Activated CD8-positive, alpha-beta memory T cell treated with anti-CD3 and anti-CD28 coated beads, Interleukin-2, amount 10 ng/mL, durations not matched to agents 7 days and 5 days (primary cell): ENCODE results near the gene TMEM163. TPM values are rescaled to one million over a fixed set of nuclear protein-coding genes. Genes with fewer than 3 reads are reported as not detected.
A peak's percentile ranks its signal among the peaks of the same experiment; 100 is the strongest.
"Not testable (repeated sequence)": the region's sequence is repeated elsewhere in the genome, so short reads cannot be mapped to it uniquely, and the experiment has no call there.

ENCODE experiments used
- ATAC-seq: fragments of 150-1000 bp; cut with Tn5 transposase; one replicate; pipeline ENCODE4 v1.10.0; 2021; ENCODE audit warnings: moderate library complexity
- CTCF ChIA-PET: fragments of 350-600 bp; sonication (Branson Sonifier 250); formaldehyde crosslinking; loops from one replicate; lab custom pipeline; 2021; ENCODE audit warnings: antibody characterized with exemption; lab: Charles Lee
- DNase-seq: peaks from one replicate; pipeline ENCODE4 v3.0.0-alpha.2; 2020
- H3K27ac Mint-ChIP-seq: one replicate; pipeline ENCODE4 v1.8.0; 2021; ENCODE audit warnings: mild to moderate bottlenecking, mixed read lengths
- H3K27me3 Mint-ChIP-seq: one replicate; pipeline ENCODE4 v1.8.0; 2021; ENCODE audit warnings: mixed read lengths
- H3K36me3 Mint-ChIP-seq: one replicate; pipeline ENCODE4 v1.8.0; 2021; ENCODE audit warnings: mild to moderate bottlenecking, mixed read lengths
- H3K4me1 Mint-ChIP-seq: one replicate; pipeline ENCODE4 v1.8.0; 2021; ENCODE audit warnings: mixed read lengths
- H3K4me3 Mint-ChIP-seq: one replicate; pipeline ENCODE4 v1.8.0; 2021; ENCODE audit warnings: mild to moderate bottlenecking, moderate library complexity, mixed read lengths
- H3K9me3 Mint-ChIP-seq: one replicate; pipeline ENCODE4 v1.8.0; 2022; ENCODE audit warnings: low read depth, mixed read lengths
- total RNA-seq, 2 experiments: library from RNA; stranded (reverse); gene quantifications; one replicate each; pipeline ENCODE4 v1.2.3, GENCODE V29; 2021

TMEM163 gene
- total RNA-seq, 2 experiments from 2014 or later: 2.1 to 2.3 TPM

DNA sequence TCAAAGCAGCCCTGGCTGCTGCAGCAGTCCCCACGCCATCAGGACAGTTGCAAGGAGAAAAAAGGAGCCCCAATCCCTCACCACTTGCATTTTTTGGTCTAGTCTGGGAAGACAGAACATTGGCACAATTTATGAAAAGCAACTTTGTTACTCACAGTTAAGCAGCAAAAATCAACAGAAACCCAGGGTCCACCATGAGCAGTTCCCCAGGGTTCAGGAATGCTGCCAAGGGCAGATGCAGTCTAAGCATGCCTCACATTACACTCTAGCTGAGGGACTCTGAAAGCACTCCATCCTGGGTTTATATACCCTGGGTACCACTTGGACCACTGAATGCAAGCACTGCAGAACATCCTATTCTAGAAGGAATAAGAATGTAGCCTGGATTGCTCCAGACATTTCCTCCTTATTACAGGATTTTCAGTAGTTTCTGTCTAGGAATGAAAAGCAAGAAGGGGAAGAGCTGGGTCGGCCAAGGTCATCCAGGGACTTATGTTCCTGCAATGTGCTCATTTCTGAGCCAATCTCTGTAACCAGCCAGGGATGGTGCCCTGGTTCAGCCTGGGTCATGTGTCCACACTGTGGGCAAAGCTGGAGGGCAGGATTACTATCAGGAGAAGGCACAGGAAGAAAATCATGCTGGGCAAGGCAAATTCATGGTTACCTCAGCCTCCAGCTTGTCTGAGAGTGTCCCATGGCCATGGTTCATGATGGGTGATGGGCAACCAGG lies 19.5 kb upstream of the TMEM163 start:
- no peaks in the 10 kb centered on the region for H3K36me3 Mint-ChIP-seq
- ATAC-seq: no peak
- H3K27me3 Mint-ChIP-seq: peaks cover 30% of the 10 kb centered on the region
- no peak for DNase-seq
- H3K27ac Mint-ChIP-seq: no peak overlapping the region
- no peaks in the 10 kb centered on the region for H3K9me3 Mint-ChIP-seq
- H3K4me1 Mint-ChIP-seq: no peaks in the 10 kb centered on the region
- H3K4me3 Mint-ChIP-seq: no peak overlapping the region
- CTCF ChIA-PET: no interaction called here

DNA sequence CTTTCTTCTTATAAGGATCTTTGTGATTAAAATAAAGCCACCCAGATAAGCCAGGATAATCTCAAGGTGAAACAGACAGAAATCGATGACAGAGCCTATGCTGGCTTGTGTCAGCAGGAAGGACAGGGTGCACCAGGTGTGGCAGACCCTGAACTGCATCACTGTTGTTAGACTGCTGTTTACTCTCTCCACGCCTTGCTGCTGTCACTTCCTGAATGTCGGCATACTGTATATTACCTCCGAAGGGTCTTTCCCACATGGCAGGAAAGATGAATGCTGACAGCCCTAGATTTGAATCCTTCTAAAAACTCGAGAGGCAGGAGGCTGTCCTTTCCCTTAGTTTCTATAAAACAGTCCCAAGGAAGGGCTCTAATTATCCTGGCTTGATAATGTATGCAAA lies 18.9 kb upstream of the TMEM163 start:
- ATAC-seq: no peak
- CTCF ChIA-PET: no interaction called here
- DNase-seq: no peak
- no peaks in the 10 kb centered on the region for H3K36me3 Mint-ChIP-seq
- H3K4me1 Mint-ChIP-seq: no peaks in the 10 kb centered on the region
- peaks cover 34% of the 10 kb centered on the region for H3K27me3 Mint-ChIP-seq
- H3K27ac Mint-ChIP-seq: no peak overlapping the region
- no peak overlapping the region for H3K4me3 Mint-ChIP-seq
- no peaks in the 10 kb centered on the region for H3K9me3 Mint-ChIP-seq

DNA sequence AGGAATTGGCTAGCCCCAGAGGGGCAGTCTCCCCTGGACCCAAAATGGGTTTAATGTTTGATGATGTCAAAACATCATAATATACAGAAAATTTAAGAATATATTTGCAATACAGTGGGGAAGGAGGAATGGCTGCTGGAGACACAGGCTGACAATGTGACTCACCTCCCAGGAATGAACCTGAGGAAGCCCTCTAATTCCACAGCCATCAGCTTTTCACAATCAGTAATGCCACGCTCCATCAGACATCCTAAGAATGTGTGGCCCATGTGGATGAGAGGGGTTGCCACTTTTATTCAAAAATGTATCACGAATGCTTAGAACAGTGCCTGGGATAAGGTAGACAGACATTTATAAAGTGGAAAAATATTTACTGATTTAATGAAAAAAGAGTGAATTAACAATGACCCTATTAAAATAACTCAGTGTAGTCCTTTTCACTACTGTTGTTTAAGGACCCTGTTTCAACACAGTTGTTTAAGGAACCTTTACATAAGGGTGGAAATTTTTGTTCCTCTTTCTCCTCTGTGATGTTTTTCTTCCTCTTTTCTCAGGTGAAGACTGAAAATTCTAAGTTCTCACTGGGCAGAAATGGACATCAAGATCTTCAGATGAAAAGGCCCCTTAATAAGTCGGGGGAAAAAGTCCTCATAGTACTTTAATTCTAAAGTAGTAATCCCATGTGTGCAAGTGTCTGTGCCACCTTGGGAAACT lies 17.5 kb upstream of the TMEM163 start:
- H3K9me3 Mint-ChIP-seq: no peaks in the 10 kb centered on the region
- no peaks in the 10 kb centered on the region for H3K4me1 Mint-ChIP-seq
- H3K27me3 Mint-ChIP-seq: peaks cover 36% of the 10 kb centered on the region
- DNase-seq (no peak), ATAC-seq (no peak)
- H3K27ac Mint-ChIP-seq: no peak overlapping the region
- CTCF ChIA-PET: no interaction called here
- no peaks in the 10 kb centered on the region for H3K36me3 Mint-ChIP-seq
- no peak overlapping the region for H3K4me3 Mint-ChIP-seq

DNA sequence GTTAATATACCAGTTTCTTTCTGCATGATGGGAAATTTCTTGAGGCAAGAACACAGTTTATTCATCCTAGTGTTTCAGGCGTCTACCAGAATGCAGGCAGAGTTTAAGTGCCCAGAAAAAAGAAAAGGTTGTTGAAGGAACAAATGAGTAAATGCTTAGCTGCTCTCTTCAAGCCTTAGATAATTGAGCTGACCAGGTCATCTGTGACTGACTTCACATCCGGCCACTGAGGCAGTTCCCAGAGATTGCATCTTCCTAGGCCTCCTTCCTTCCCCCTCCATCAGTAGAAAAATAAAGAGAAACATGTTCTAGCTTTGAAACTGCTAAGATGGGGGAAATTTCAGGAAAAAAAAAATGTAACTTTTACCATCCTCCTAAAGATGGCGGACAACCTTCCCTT lies 9.4 kb upstream of the TMEM163 start:
- Mint-ChIP-seq H3K4me1 (no peaks in the 10 kb centered on the region), H3K36me3 (no peaks in the 10 kb centered on the region), H3K4me3 (no peak overlapping the region), H3K9me3 (no peaks in the 10 kb centered on the region), H3K27ac (no peak overlapping the region), H3K27me3 (peaks cover 29% of the 10 kb centered on the region)
- ATAC-seq (no peak), DNase-seq (no peak)
- CTCF ChIA-PET: no interaction called here

DNA sequence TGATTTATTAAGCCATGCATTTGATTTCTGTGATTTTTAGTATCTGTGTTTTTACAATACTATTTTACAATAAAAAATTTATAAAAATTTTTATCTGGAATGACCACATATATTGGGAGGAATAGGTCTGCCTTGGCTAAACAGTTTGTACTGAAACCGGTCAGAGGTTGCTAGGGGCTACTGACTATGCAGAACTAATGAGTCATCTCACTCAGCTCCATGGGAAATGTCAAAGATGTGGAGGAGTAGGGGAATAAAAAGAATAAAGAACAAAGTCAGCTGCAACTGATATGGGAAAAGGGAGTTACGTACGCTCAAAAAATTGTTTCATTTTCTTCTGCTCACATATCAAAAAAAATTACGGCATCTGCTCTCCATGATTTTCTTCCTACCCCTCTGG lies 8.6 kb upstream of the TMEM163 start:
- no peaks in the 10 kb centered on the region for H3K36me3 Mint-ChIP-seq
- no peaks in the 10 kb centered on the region for H3K9me3 Mint-ChIP-seq
- no peaks in the 10 kb centered on the region for H3K4me1 Mint-ChIP-seq
- DNase-seq (no peak), ATAC-seq (no peak)
- CTCF ChIA-PET: no interaction called here
- H3K27me3 Mint-ChIP-seq: peaks cover 29% of the 10 kb centered on the region
- H3K27ac Mint-ChIP-seq: no peak overlapping the region
- no peak overlapping the region for H3K4me3 Mint-ChIP-seq

DNA sequence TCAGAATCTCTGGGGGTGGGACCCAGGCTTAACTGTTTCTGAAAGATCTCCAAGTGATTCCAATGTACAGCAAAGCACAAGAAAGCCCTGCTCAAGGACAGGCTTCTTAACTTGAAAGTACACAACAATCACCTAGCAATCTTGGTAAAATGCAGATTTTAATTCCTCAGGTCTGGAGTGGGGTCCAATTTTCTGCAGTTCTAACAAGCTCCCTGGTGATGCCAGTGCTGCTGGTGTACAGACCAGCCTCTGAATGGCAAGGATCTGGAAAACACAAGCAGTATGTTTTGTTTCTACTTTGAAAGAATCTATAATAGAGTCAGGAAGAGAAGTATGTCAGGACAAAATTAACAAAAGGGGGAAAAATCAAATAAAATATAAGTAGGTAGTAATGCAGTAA lies 7.8 kb upstream of the TMEM163 start:
- no peak overlapping the region for H3K27ac Mint-ChIP-seq
- H3K36me3 Mint-ChIP-seq: no peaks in the 10 kb centered on the region
- no peaks in the 10 kb centered on the region for H3K9me3 Mint-ChIP-seq
- ATAC-seq (no peak), DNase-seq (no peak)
- CTCF ChIA-PET: no interaction called here
- H3K4me1 Mint-ChIP-seq: no peaks in the 10 kb centered on the region
- H3K27me3 Mint-ChIP-seq: peaks cover 36% of the 10 kb centered on the region
- H3K4me3 Mint-ChIP-seq: no peak overlapping the region

DNA sequence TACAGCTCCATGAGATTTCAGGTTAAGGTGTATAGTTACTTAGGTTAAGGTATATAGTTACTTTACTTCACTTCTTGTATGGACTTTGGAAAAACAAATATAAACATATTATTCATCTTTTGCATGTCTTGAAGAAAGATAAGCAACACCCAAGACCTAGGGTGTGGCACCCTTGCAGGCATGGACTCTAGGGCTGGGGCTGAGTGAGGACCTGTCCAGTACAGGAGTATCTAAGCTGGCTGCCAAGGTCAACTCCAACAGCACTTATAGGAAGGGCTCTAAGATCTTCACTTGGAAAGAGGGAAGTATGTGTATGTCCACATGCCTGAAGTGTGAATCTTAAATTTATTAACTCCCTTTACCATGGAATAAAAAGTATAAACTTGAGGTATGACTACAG lies 7.1 kb upstream of the TMEM163 start:
- Mint-ChIP-seq H3K36me3 (no peaks in the 10 kb centered on the region), H3K27ac (no peak overlapping the region), H3K9me3 (no peaks in the 10 kb centered on the region), H3K27me3 (peaks cover 42% of the 10 kb centered on the region), H3K4me3 (no peak overlapping the region), H3K4me1 (no peaks in the 10 kb centered on the region)
- ATAC-seq (no peak), DNase-seq (no peak)
- CTCF ChIA-PET: interaction anchor here (1.3 kb wide), 1 partner anchor 8 kb away, joined by 4 read pairs; no protein-coding TSS in a partner anchor

DNA sequence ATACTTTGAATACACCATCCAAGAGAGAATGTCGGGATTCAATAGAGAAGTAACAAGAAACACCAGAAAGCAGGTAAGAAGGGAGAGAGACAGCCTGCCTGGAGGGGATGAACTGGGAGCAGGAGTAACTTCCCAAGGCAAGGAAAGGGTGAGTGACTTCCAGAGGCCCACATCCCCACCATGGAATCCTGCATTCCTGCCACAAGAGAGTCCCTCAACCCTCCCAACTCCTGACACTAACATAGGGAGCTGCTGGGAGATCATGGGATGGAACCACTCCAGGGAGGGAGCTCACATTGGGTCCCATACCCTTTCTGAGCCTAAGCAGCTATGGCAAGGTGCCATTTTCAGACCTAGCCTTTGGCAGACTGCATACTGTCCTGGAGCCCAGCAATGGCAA lies 5.5 kb upstream of the TMEM163 start:
- Mint-ChIP-seq H3K36me3 (no peaks in the 10 kb centered on the region), H3K4me1 (no peaks in the 10 kb centered on the region), H3K9me3 (no peaks in the 10 kb centered on the region), H3K4me3 (no peak overlapping the region), H3K27me3 (peaks cover 57% of the 10 kb centered on the region), H3K27ac (no peak overlapping the region)
- DNase-seq (no peak), ATAC-seq (no peak)
- CTCF ChIA-PET: interaction anchor here (0.7 to 1.3 kb wide), 2 partner anchors 9 to 261 kb away, joined by 3 to 4 read pairs; no protein-coding TSS in a partner anchor

DNA sequence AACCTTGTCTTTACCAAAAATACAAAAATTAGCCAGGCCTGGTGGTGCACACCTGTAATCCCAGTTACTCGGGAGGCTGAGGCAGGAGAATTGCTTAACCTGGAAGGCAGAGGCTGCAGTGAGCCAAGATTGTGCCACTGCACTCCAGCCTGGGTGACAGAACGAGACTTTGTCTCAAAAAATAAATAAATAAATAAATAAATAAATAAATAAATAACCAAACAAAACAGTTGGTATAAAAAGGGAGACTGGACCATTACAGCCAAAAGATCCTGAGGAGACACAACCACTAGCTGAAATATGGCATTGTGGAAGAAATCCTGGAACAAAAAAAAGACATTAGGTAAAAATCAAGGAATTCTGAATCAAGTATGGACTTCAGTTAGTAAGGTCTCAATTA lies 4.9 kb upstream of the TMEM163 start:
- H3K4me3 Mint-ChIP-seq, H3K9me3 Mint-ChIP-seq, CTCF ChIA-PET, H3K36me3 Mint-ChIP-seq, DNase-seq, H3K27ac Mint-ChIP-seq, ATAC-seq, H3K4me1 Mint-ChIP-seq: not testable (repeated sequence)
- H3K27me3 Mint-ChIP-seq: peaks cover 57% of the 10 kb centered on the region

DNA sequence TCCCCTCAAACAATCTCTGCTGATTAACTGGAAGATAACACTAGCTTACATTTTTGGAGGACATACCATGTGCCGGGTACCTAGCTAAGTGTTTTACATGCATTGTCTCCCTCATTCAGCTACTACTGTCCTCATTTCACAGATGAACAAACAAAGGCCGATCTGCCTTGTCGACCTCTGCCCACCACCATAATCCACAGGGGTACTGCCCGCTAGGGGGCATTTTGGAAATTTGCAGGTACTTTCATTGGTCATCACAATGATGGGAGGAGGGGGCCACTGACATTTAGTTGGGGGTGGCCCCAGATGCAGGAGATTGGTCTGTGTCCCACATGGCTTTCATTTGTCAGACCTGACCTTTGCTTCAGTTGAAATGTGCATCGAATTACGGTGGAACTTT lies 3.9 kb upstream of the TMEM163 start:
- CTCF ChIA-PET: interaction anchor here (1.2 kb wide), 1 partner anchor 272 kb away, joined by 4 read pairs; no protein-coding TSS in a partner anchor
- DNase-seq: no peak

DNA sequence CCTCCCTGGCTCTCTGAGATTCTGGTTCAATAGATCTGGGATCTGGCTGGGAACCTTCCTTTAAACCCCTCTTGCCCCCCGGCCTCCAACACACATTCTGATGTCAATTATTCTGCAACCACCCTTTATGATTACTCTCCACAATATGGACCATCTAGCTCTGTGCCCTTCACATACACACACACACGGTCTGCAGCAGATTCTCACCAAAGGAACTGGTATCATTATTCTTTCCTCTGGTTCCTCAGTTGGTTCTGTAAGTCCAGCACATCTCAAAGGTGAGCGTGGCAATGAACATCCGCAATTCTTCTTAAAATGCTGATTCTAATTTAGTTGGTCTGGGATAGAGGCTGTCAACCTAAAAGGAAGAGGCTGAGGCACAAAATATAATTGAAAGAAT lies 2.8 kb upstream of the TMEM163 start:
- peaks cover 1% of the 10 kb centered on the region for H3K36me3 Mint-ChIP-seq
- no peak overlapping the region for H3K4me3 Mint-ChIP-seq
- peaks cover 9% of the 10 kb centered on the region for H3K4me1 Mint-ChIP-seq
- no peaks in the 10 kb centered on the region for H3K9me3 Mint-ChIP-seq
- H3K27me3 Mint-ChIP-seq: peaks cover 60% of the 10 kb centered on the region
- ATAC-seq (no peak), DNase-seq (no peak)
- CTCF ChIA-PET: no interaction called here
- no peak overlapping the region for H3K27ac Mint-ChIP-seq

More for the DNA sequence above, 3.9 kb upstream of the TMEM163 start:
- H3K27me3 Mint-ChIP-seq: peaks cover 56% of the 10 kb centered on the region
- no peaks in the 10 kb centered on the region for H3K36me3 Mint-ChIP-seq
- no peak overlapping the region for H3K27ac Mint-ChIP-seq
- peaks cover 2% of the 10 kb centered on the region for H3K4me1 Mint-ChIP-seq
- no peak for ATAC-seq
- no peak overlapping the region for H3K4me3 Mint-ChIP-seq
- no peaks in the 10 kb centered on the region for H3K9me3 Mint-ChIP-seq

DNA sequence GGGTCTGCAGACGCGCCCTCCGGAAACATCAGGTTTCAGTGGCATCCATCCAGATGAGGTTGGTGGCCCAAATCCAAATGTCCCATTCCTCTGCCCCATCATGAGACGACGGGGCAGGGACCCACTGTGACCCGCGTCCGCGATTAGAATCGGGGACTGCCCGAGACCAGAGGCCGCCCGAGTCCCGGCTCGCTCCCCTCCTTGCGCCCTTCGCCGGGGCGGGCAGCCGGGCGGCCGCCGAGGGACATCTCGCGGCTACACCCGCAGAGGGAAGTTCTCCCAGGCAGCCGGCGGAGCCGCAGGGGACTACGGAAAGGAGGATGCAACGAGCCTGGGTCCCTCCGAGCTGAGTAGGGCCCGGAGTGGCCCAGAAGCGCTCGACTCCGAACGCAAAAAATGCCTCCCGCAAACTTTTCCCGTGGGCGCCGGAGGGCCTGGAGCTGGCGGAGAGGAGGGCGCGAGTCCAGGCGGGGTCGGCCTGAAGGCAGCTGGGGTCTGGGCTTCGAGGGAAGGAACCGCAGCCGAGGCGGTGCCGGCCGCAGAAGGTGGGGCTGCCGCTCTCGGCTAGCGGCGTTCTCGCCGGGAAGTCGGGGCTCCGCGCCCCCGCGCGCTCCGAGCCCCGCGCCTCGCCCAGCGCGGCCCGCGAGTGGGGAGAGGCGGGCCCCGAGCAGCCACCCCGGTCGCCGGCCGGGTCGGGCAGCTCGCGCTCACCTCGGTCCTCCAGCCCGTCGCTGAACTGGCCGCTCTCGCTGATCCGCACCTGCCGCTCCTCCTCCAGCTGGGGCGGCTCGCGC lies 580 bp downstream of the TMEM163 start:
- Mint-ChIP-seq H3K36me3 (peaks cover 1% of the 10 kb centered on the region), H3K27ac (no peak overlapping the region), H3K9me3 (no peaks in the 10 kb centered on the region), H3K4me1 (peaks cover 40% of the 10 kb centered on the region), H3K4me3 (peak overlapping the region; percentile 55), H3K27me3 (peaks cover 83% of the 10 kb centered on the region)
- ATAC-seq (peak; percentile 43), DNase-seq (no peak)
- CTCF ChIA-PET: interaction anchor here (1.0 kb wide), 2 partner anchors 9 to 60 kb away, joined by 3 read pairs; no protein-coding TSS in a partner anchor

DNA sequence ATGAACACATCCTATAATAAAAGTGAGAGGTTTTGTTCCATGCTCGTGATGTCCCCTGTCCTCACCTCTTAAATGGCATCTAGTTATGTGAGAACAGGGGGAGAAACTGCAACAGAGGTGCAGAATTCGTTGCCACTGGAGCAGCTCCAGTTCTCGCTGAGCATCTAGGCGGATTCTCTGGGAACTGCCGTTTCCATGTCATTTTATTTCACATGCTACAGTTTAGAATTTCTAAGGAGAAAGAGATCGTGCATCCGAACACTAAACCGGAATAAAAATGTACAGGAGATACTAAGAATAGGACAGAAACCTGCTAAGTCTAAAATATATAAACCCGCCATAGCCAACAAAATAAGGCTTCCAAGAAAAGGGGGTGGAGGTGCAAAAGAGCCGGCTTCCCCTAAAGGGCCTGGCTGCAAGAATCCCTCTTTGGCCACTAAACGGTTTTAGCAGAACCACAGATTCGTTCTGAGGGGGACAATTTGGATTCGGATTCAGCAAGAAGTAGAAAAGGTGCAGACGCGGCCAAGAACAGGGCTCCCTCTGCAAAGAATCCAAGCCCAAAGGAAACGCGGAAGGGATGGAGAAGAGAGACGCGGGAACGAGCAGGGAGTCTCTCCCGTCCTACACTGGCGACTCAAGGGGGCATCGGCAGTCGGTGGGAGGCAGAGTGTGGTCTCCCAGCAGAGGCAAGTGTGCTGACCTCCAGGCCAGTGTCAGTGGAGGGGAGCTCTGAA lies 1.3 kb downstream of the TMEM163 start:
- Mint-ChIP-seq H3K27me3 (peaks cover 84% of the 10 kb centered on the region), H3K27ac (no peak overlapping the region), H3K36me3 (peaks cover 1% of the 10 kb centered on the region), H3K4me1 (peaks cover 46% of the 10 kb centered on the region), H3K9me3 (no peaks in the 10 kb centered on the region), H3K4me3 (peak overlapping the region; percentile 55)
- no peak for ATAC-seq
- DNase-seq: no peak
- CTCF ChIA-PET: interaction anchor here (1.0 kb wide), 1 partner anchor 59 kb away, joined by 3 read pairs; no protein-coding TSS in a partner anchor
